Measurements from ENCODE around the gene ZBTB22. TPM values are rescaled to one million over a fixed set of nuclear protein-coding genes. Genes with fewer than 3 reads are reported as not detected.
A peak's percentile ranks its signal among the peaks of the same experiment; 100 is the strongest.
"Not testable (repeated sequence)": the region's sequence is repeated elsewhere in the genome, so short reads cannot be mapped to it uniquely, and the experiment has no call there.

ZBTB22 gene
- total RNA-seq, 1 donor from 2014 or later, result 31.8 TPM

GRCh38 chr6:33286946-33287914 is 30.3 kb downstream of the ZBTB22 start:
- H3K4me1 Mint-ChIP-seq, result peaks cover 46% of the 10 kb centered on the region
- H3K27ac Mint-ChIP-seq, result no peak overlapping the region
- ATAC-seq (ENCODE audit: low read depth) (no peak), DNase-seq (no peak)
- H3K36me3 Mint-ChIP-seq (ENCODE audit: low read depth), result peaks cover 79% of the 10 kb centered on the region
- no peaks in the 10 kb centered on the region for H3K27me3 Mint-ChIP-seq
- peak overlapping the region; percentile 100 for H3K4me3 Mint-ChIP-seq
- TF ChIP-seq CTCF (IDR thresholded peaks at IDR 0.05), result no peak
- intact Hi-C loops (cut with micrococcal nuclease), result no loop called here
- ChIA-PET CTCF (interaction anchor here (1.5 to 2.0 kb wide), 2 partner anchors 10 to 14 kb away, joined by 4 to 5 read pairs; partner anchors contain the start of gene B3GALT4), POLR2A (interaction anchor here (1.1 to 5.4 kb wide), 3 partner anchors 10 to 30 kb away, joined by 5 to 80 read pairs (median 8); partner anchors contain the start of genes B3GALT4, RPS18, VPS52 and ZBTB22)
- H3K9me3 Mint-ChIP-seq, result no peaks in the 10 kb centered on the region

DNA sequence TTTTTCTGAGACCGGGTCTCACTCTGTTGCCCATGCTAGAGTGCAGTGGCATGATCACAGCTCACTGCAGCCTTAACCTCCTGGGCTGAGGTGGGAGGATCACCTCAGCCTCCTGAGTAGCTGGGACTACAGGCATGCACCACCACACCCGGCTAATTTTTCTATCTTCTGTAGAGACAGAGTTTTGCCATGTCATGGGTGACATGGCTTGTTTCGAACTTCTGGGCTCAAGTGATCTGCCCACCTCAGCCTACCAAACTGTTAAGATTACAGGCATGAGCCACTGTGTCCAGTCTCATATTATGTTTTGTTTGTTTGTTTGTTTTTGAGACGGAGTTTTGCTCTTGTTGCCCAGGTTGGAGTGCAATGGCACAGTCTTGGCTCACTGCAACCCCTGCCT is 32.3 kb downstream of the ZBTB22 start:
- CTCF ChIA-PET; POLR2A ChIA-PET; ATAC-seq (ENCODE audit: low read depth); H3K9me3 Mint-ChIP-seq; H3K4me3 Mint-ChIP-seq; intact Hi-C loops (cut with micrococcal nuclease); DNase-seq; H3K27me3 Mint-ChIP-seq; H3K27ac Mint-ChIP-seq: not testable (repeated sequence)
- H3K36me3 Mint-ChIP-seq (ENCODE audit: low read depth), result peaks cover 80% of the 10 kb centered on the region
- peaks cover 36% of the 10 kb centered on the region for H3K4me1 Mint-ChIP-seq

DNA sequence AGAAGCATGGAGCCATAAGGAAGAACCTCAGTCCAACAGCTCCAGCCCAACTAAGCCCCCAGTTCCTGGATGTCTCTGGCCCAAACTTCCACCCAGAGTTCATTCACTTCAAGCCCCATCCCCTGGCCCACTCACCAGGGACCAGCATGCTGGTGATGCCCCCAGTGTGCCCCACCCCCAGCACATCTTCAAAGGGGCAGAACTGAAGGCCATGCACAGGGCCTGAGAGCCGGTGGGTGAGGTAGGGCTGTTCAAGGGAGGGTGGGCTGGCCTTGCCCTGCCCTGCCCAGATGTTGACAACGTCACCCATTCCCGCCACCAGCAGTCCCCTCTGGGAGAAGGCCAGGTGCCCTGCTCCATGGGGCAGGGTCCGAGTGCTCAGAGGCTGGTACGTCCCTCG is 37.0 kb downstream of the ZBTB22 start:
- no peak for TF ChIP-seq CTCF (IDR thresholded peaks at IDR 0.05)
- ATAC-seq (ENCODE audit: low read depth) (no peak), DNase-seq (no peak)
- H3K4me1 Mint-ChIP-seq, result peaks cover 30% of the 10 kb centered on the region
- H3K36me3 Mint-ChIP-seq (ENCODE audit: low read depth), result peaks cover 83% of the 10 kb centered on the region
- no peaks in the 10 kb centered on the region for H3K27me3 Mint-ChIP-seq
- peak overlapping the region; percentile 19 for H3K27ac Mint-ChIP-seq
- no peaks in the 10 kb centered on the region for H3K9me3 Mint-ChIP-seq
- ChIA-PET POLR2A (interaction anchor here (1.2 to 2.7 kb wide), 3 partner anchors 9 to 32 kb away, joined by 6 to 16 read pairs (median 11); partner anchors contain the start of genes PFDN6, RPS18, TAPBP and VPS52), CTCF (interaction anchor here (1.2 kb wide), 1 partner anchor 19 kb away, joined by 3 read pairs; no protein-coding TSS in a partner anchor)
- H3K4me3 Mint-ChIP-seq, result no peak overlapping the region
- intact Hi-C loops (cut with micrococcal nuclease), result no loop called here

- intact Hi-C loops (cut with micrococcal nuclease), result no loop called here
- ChIA-PET POLR2A (interaction anchor here (1.2 to 2.7 kb wide), 2 partner anchors 8 to 9 kb away, joined by 6 to 16 read pairs; partner anchors contain the start of genes PFDN6, RPS18, VPS52 and WDR46), CTCF (no interaction called here)
- H3K27ac Mint-ChIP-seq, result peak overlapping the region; percentile 24
- ATAC-seq (ENCODE audit: low read depth), result no peak
- H3K4me3 Mint-ChIP-seq, result no peak overlapping the region
- peaks cover 83% of the 10 kb centered on the region for H3K36me3 Mint-ChIP-seq (ENCODE audit: low read depth)
- H3K9me3 Mint-ChIP-seq, result no peaks in the 10 kb centered on the region
- H3K4me1 Mint-ChIP-seq, result peaks cover 35% of the 10 kb centered on the region
- no peaks in the 10 kb centered on the region for H3K27me3 Mint-ChIP-seq
- TF ChIP-seq CTCF (IDR thresholded peaks at IDR 0.05), result no peak
- no peak for DNase-seq
These were observed 37.5 kb downstream of the ZBTB22 start for GRCh38 chr6:33279971-33280511.

DNA sequence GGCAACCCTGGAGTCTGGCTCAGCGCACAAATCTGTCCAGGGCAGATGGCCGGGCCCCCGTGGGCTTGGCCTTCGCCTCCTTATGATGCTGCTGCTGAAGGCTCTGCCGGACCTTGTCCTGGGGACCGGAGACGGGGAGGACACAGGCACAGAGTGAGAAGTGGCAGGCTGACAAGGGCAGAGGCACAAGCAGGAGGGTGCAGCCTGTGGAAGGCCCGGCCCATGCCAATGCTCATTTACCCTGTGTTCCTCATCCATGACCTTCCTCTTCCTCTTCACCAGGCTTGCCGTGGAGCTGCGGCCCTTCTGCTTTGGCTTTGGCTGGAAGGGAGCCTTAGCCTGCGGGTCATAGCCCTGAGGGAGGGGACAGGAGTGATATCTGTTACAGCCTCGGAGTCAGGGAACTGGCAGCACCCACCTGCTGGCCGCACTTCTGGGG is 38.3 kb downstream of the ZBTB22 start:
- H3K36me3 Mint-ChIP-seq (ENCODE audit: low read depth), result peaks cover 85% of the 10 kb centered on the region
- POLR2A ChIA-PET, result interaction anchor here (1.1 to 4.2 kb wide), 5 partner anchors 10 to 152 kb away, joined by 3 to 79 read pairs (median 12); partner anchors contain the start of genes PFDN6 and WDR46

More for the DNA sequence above, 38.3 kb downstream of the ZBTB22 start:
- Mint-ChIP-seq H3K27me3 (no peaks in the 10 kb centered on the region), H3K27ac (peak overlapping the region; percentile 41), H3K4me3 (no peak overlapping the region), H3K9me3 (no peaks in the 10 kb centered on the region), H3K4me1 (peaks cover 43% of the 10 kb centered on the region)
- ATAC-seq (ENCODE audit: low read depth) (no peak), DNase-seq (no peak)
- CTCF ChIA-PET, result no interaction called here
- intact Hi-C loops (cut with micrococcal nuclease), result no loop called here
- TF ChIP-seq CTCF (IDR thresholded peaks at IDR 0.05), result no peak

All from activated B cell treated with CpG ODN at 0.5 μM for 24 hours (primary cell).